GM18861 (cell line): ENCODE results near the gene SIPA1L3.
"Not testable (repeated sequence)": the region's sequence is repeated elsewhere in the genome, so short reads cannot be mapped to it uniquely, and the experiment has no call there.

ENCODE experiments used
- ATAC-seq: cut with Tn5 transposase; IDR thresholded peaks from one replicate; pipeline ENCODE4 v1.9.1; 2021; ENCODE audit not compliant: unreplicated experiment

SIPA1L3 gene

GRCh38 chr19:38063928-38064327 is 156.9 kb downstream of the SIPA1L3 start:
- ATAC-seq = no peak

- no peak for ATAC-seq
Observed at GRCh38 chr19:38064661-38065425, 157.8 kb downstream of the SIPA1L3 start.

- ATAC-seq = not testable (repeated sequence)
Observed at GRCh38 chr19:38065775-38066174, 158.8 kb downstream of the SIPA1L3 start.

GRCh38 chr19:38068826-38069225 is 161.8 kb downstream of the SIPA1L3 start:
- ATAC-seq = no peak

GRCh38 chr19:38070573-38070972 is 163.6 kb downstream of the SIPA1L3 start:
- no peak for ATAC-seq

- not testable (repeated sequence) for ATAC-seq
Observed at GRCh38 chr19:38071054-38071453, 164.0 kb downstream of the SIPA1L3 start.

- ATAC-seq = no peak
Observed at GRCh38 chr19:38071647-38072046, 164.6 kb downstream of the SIPA1L3 start.

- no peak for ATAC-seq
Observed at GRCh38 chr19:38072776-38073750, 166.1 kb downstream of the SIPA1L3 start.

- ATAC-seq = no peak
Observed at GRCh38 chr19:38073841-38074685, 167.1 kb downstream of the SIPA1L3 start.

- no peak for ATAC-seq
Observed at GRCh38 chr19:38076337-38076736, 169.3 kb downstream of the SIPA1L3 start.

- no peak for ATAC-seq
Observed at GRCh38 chr19:38078302-38078930, 171.4 kb downstream of the SIPA1L3 start.

- peak; percentile 63 for ATAC-seq
Observed at GRCh38 chr19:38079926-38080380, 172.9 kb downstream of the SIPA1L3 start.

- no peak for ATAC-seq
Observed at GRCh38 chr19:38081547-38082255, 174.7 kb downstream of the SIPA1L3 start.

GRCh38 chr19:38082256-38083118 is 175.5 kb downstream of the SIPA1L3 start:
- no peak for ATAC-seq

GRCh38 chr19:38084196-38084595 is 177.2 kb downstream of the SIPA1L3 start:
- ATAC-seq = no peak

- no peak for ATAC-seq
Observed at GRCh38 chr19:38089440-38089839, 182.4 kb downstream of the SIPA1L3 start.

- no peak for ATAC-seq
Observed at GRCh38 chr19:38093154-38093553, 186.1 kb downstream of the SIPA1L3 start.

- no peak for ATAC-seq
Observed at GRCh38 chr19:38093587-38093986, 186.6 kb downstream of the SIPA1L3 start.
